Upper lobe of left lung (tissue), 4 donors: Measurements from ENCODE around the gene RHBDF1.

Source experiments
- EP300 ChIP-seq, 4 donors: sonication (generic); formaldehyde crosslinking; IDR thresholded peaks; one replicate each; pipeline ENCODE4 v1.5.1; 2017; ENCODE audit warnings: antibody characterized with exemption in 4 of 4, control low read depth in 2 of 4
- POLR2A ChIP-seq, 4 donors: fragments of 450-650 bp; IDR thresholded peaks; one replicate each; pipeline ENCODE4 v1.5.1; 2016 to 2017; ENCODE audit warnings: antibody characterized with exemption in 4 of 4, mild to moderate bottlenecking in 2 of 4
- POLR2AphosphoS5 ChIP-seq, 2 donors: sonication (generic); formaldehyde crosslinking; IDR thresholded peaks; one replicate each; pipeline ENCODE4 v1.5.1; 2017; ENCODE audit warnings: antibody characterized with exemption in 2 of 2
- TF ChIP-seq, protein P1 (sequence below), 6 experiments: fragments of 450-650 bp in 4 of 6; fragments of 200-600 bp in 2 of 6; sonication (generic) in 2 of 6; IDR thresholded peaks; one replicate each; pipeline ENCODE4 v1.5.1; 2016 to 2019; ENCODE audit warnings: antibody characterized with exemption in 6 of 6

GRCh38 chr16:60929-61878 is 11.2 kb downstream of the RHBDF1 start:
- TF ChIP-seq POLR2AphosphoS5 (IDR thresholded peaks at IDR 0.05), result no peak
- TF ChIP-seq, protein P1, sequence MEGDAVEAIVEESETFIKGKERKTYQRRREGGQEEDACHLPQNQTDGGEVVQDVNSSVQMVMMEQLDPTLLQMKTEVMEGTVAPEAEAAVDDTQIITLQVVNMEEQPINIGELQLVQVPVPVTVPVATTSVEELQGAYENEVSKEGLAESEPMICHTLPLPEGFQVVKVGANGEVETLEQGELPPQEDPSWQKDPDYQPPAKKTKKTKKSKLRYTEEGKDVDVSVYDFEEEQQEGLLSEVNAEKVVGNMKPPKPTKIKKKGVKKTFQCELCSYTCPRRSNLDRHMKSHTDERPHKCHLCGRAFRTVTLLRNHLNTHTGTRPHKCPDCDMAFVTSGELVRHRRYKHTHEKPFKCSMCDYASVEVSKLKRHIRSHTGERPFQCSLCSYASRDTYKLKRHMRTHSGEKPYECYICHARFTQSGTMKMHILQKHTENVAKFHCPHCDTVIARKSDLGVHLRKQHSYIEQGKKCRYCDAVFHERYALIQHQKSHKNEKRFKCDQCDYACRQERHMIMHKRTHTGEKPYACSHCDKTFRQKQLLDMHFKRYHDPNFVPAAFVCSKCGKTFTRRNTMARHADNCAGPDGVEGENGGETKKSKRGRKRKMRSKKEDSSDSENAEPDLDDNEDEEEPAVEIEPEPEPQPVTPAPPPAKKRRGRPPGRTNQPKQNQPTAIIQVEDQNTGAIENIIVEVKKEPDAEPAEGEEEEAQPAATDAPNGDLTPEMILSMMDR (IDR thresholded peaks at IDR 0.05), result no peak
- TF ChIP-seq EP300 (IDR thresholded peaks at IDR 0.05), result no peak
- no peak for TF ChIP-seq POLR2A (IDR thresholded peaks at IDR 0.05)
